H1 (cell line): ENCODE measurements around the gene PRKN. TPM values are rescaled to one million over a fixed set of nuclear protein-coding genes. Genes with fewer than 3 reads are reported as not detected.

Experiments used
- CTCF ChIA-PET: fragments of 300-600 bp; sonication (Branson Sonifier 250); formaldehyde crosslinking; loops from one replicate; lab custom pipeline; 2021; ENCODE audit not compliant: partially characterized antibody; lab: Charles Lee
- POLR2A ChIA-PET: fragments of 300-600 bp; sonication (Branson Sonifier 250); formaldehyde crosslinking; loops from one replicate; lab custom pipeline; 2021; ENCODE audit warnings: inconsistent platforms; ENCODE audit not compliant: partially characterized antibody; lab: Charles Lee
- DNase-seq, 2 experiments: peaks; one replicate each; pipeline versions ENCODE4 v3.0.0 to v3.0.0-alpha.2; 2010 to 2022; ENCODE audit warnings: low spot score in 2 of 2, low read depth in 1 of 2, mixed read lengths in 1 of 2
- FAIRE-seq: peaks from 2 replicates; lab custom pipeline; 2011; peaks lifted over from hg19 to GRCh38; lab: Jason Lieb, UNC
- H2AFZ ChIP-seq: 2 replicates; pipeline ENCODE4 v1.8.1; 2012; ENCODE audit warnings: low read length, inconsistent platforms
- H2AK5ac ChIP-seq: 2 replicates; pipeline ENCODE4 v1.6.1; 2013; ENCODE audit warnings: low read depth, low read length
- H2BK120ac ChIP-seq: replicated peaks from 2 replicates; pipeline ENCODE3; 2013; ENCODE audit warnings: low read depth, low read length, inconsistent platforms
- H2BK12ac ChIP-seq: 2 replicates; pipeline ENCODE4 v1.6.1; 2013; ENCODE audit warnings: low read depth, low read length
- H2BK15ac ChIP-seq: 2 replicates; pipeline ENCODE4 v1.6.1; 2013; ENCODE audit warnings: low read length
- H2BK20ac ChIP-seq: 2 replicates; pipeline ENCODE4 v1.6.1; 2013; ENCODE audit warnings: low read length
- H2BK5ac ChIP-seq: 2 replicates; pipeline ENCODE4 v1.6.1; 2013; ENCODE audit warnings: low read depth, low read length
- H3K14ac ChIP-seq: 2 replicates; pipeline ENCODE4 v1.6.1; 2013; ENCODE audit warnings: inconsistent platforms; ENCODE audit not compliant: insufficient read length
- H3K18ac ChIP-seq: 2 replicates; pipeline ENCODE4 v1.6.1; 2013; ENCODE audit warnings: low read length; ENCODE audit errors: extremely low read depth
- H3K23ac ChIP-seq: 2 replicates; pipeline ENCODE4 v1.6.1; 2013; ENCODE audit warnings: inconsistent platforms; ENCODE audit not compliant: insufficient read length
- H3K23me2 ChIP-seq: 2 replicates; pipeline ENCODE4 v1.6.1; 2013; ENCODE audit warnings: low read depth, low read length
- H3K27ac ChIP-seq: 2 replicates; pipeline ENCODE4 v1.6.1; 2011; ENCODE audit warnings: low read depth, low read length, inconsistent platforms
- H3K27me3 ChIP-seq, 4 experiments: replicated peaks in 1 of 4; 1 replicate in 1 of 4; 2 replicates in 3 of 4; pipeline versions ENCODE4 v1.6.1 to v1.8.1; 2011 to 2013; ENCODE audit warnings: low read length in 3 of 4, mild to moderate bottlenecking in 3 of 4, inconsistent platforms in 2 of 4, mixed read lengths in 2 of 4, moderate library complexity in 1 of 4; ENCODE audit not compliant: control insufficient read depth in 3 of 4, insufficient read depth in 3 of 4; ENCODE audit errors: extremely low read depth in 1 of 4
- H3K36me3 ChIP-seq, 4 experiments: 2 replicates each; pipeline versions ENCODE4 v1.6.1 to v1.8.1; 2011 to 2013; ENCODE audit warnings: mild to moderate bottlenecking in 4 of 4, low read length in 3 of 4, moderate library complexity in 2 of 4, control low read depth in 1 of 4, inconsistent platforms in 1 of 4; ENCODE audit not compliant: insufficient read depth in 4 of 4, control insufficient read depth in 2 of 4
- H3K4ac ChIP-seq: replicated peaks from 2 replicates; pipeline ENCODE3; 2013; ENCODE audit warnings: low read length, low read depth, mixed read lengths, inconsistent platforms; ENCODE audit not compliant: insufficient read length
- H3K4me1 ChIP-seq, 4 experiments: replicated peaks in 1 of 4; 1 replicate in 1 of 4; 2 replicates in 3 of 4; pipeline versions ENCODE4 v1.6.1 to v1.8.1; 2011 to 2013; ENCODE audit warnings: low read length in 3 of 4, inconsistent platforms in 2 of 4, mixed read lengths in 1 of 4; ENCODE audit not compliant: insufficient read depth in 4 of 4, control insufficient read depth in 3 of 4
- H3K4me2 ChIP-seq, 2 experiments: 2 replicates each; pipeline versions ENCODE4 v1.6.1 to v1.8.1; 2011 to 2013; ENCODE audit warnings: low read depth in 2 of 2, low read length in 2 of 2, control low read depth in 1 of 2, inconsistent platforms in 1 of 2, mild to moderate bottlenecking in 1 of 2; ENCODE audit not compliant: insufficient read depth in 1 of 2
- H3K4me3 ChIP-seq, 4 experiments: fragments of 200-600, 300-600 bp in 1 of 4; sonication (generic), shearing (Covaris generic), sonication (Bioruptor Twin) in 1 of 4; 2 replicates each; pipeline versions ENCODE4 v1.5.1 to v1.8.1; 2011 to 2016; ENCODE audit warnings: low read length in 4 of 4, low read depth in 3 of 4, control low read depth in 2 of 4, inconsistent platforms in 2 of 4, mild to moderate bottlenecking in 2 of 4, mixed read lengths in 1 of 4, moderate library complexity in 1 of 4; ENCODE audit not compliant: insufficient read depth in 2 of 4; ENCODE audit errors: extremely low read depth in 1 of 4
- H3K56ac ChIP-seq: replicated peaks from 2 replicates; pipeline ENCODE3; 2013; ENCODE audit warnings: low read depth, mild to moderate bottlenecking, mixed read lengths, low read length, inconsistent platforms; ENCODE audit not compliant: insufficient read length
- H3K79me1 ChIP-seq: 2 replicates; pipeline ENCODE4 v1.6.1; 2013; ENCODE audit warnings: low read depth, low read length, control low read depth
- H3K79me2 ChIP-seq, 2 experiments: 2 replicates each; pipeline versions ENCODE4 v1.6.1 to v1.8.1; 2012 to 2013; ENCODE audit warnings: low read length in 2 of 2, mild to moderate bottlenecking in 2 of 2, inconsistent platforms in 1 of 2; ENCODE audit not compliant: insufficient read depth in 2 of 2, control insufficient read depth in 1 of 2
- H3K9ac ChIP-seq, 4 experiments: replicated peaks in 1 of 4; 1 replicate in 1 of 4; 2 replicates in 3 of 4; pipeline versions ENCODE4 v1.6.1 to v1.8.1; 2011 to 2013; ENCODE audit warnings: low read depth in 3 of 4, low read length in 3 of 4, control low read depth in 2 of 4, mild to moderate bottlenecking in 2 of 4, moderate library complexity in 2 of 4, inconsistent platforms in 1 of 4; ENCODE audit errors: extremely low read depth in 1 of 4
- H3K9me3 ChIP-seq, 2 experiments: 2 replicates each; pipeline versions ENCODE4 v1.6.1 to v1.8.1; 2012 to 2013; ENCODE audit warnings: mild to moderate bottlenecking in 2 of 2, moderate library complexity in 2 of 2, control low read depth in 1 of 2, inconsistent platforms in 1 of 2, low read depth in 1 of 2, low read length in 1 of 2, mixed read lengths in 1 of 2; ENCODE audit not compliant: insufficient read depth in 2 of 2
- H4K20me1 ChIP-seq, 2 experiments: replicated peaks in 1 of 2; 2 replicates each; pipeline versions ENCODE3 to v1.8.1; 2011 to 2013; ENCODE audit warnings: inconsistent platforms in 2 of 2, low read length in 2 of 2, mild to moderate bottlenecking in 1 of 2; ENCODE audit not compliant: insufficient read depth in 2 of 2, control insufficient read depth in 1 of 2
- H4K5ac ChIP-seq: 2 replicates; pipeline ENCODE4 v1.6.1; 2013; ENCODE audit warnings: low read length, low read depth, mixed read lengths, inconsistent platforms; ENCODE audit not compliant: insufficient read length
- H4K8ac ChIP-seq: 2 replicates; pipeline ENCODE4 v1.8.0; 2013; ENCODE audit warnings: mild to moderate bottlenecking, moderate library complexity, low read length, inconsistent platforms; ENCODE audit not compliant: insufficient read depth; ENCODE audit errors: extremely low read depth
- H4K91ac ChIP-seq: replicated peaks from 2 replicates; pipeline ENCODE3; 2013; ENCODE audit warnings: low read length, mixed read lengths, inconsistent platforms; ENCODE audit not compliant: insufficient read length
- CEBPB ChIP-seq: IDR thresholded peaks from 2 replicates; pipeline ENCODE4 v1.6.1; 2012; ENCODE audit warnings: low read depth, low read length
- TEAD4 ChIP-seq: IDR thresholded peaks from 2 replicates; pipeline ENCODE4 v1.6.1; 2012; ENCODE audit warnings: low read depth, low read length, inconsistent platforms, mixed read lengths
- polyA plus RNA-seq, 7 experiments: library from polyadenylated mRNA; depleted of rRNA in 3 of 7; stranded (reverse) in 5 of 7; unstranded in 2 of 7; fragments of >200 nt in 5 of 7; fragments of 200-250 nt in 2 of 7; gene quantifications; 1 replicate in 5 of 7; 2 replicates in 1 of 7; 4 replicates in 1 of 7; pipeline versions ENCODE4 v1.2.1 to v1.2.3, GENCODE V29; 2011 to 2013; ENCODE audit warnings: missing spikeins in 2 of 7, mixed read lengths in 2 of 7
- total RNA-seq: library from RNA; stranded (reverse); fragmentation: NEBNext Ultra II Directional; extraction: Animal tissue kit (Norgen Biotek cat#: 25700); gene quantifications from 2 replicates; pipeline ENCODE4 v1.2.1, GENCODE V29; 2021

PRKN gene
- total and polyA plus RNA-seq, 2 of the 8 experiments (the other 6 are each of a cell fraction or from before 2014, with no cell fraction given): 0.13 to 0.29 TPM

DNA sequence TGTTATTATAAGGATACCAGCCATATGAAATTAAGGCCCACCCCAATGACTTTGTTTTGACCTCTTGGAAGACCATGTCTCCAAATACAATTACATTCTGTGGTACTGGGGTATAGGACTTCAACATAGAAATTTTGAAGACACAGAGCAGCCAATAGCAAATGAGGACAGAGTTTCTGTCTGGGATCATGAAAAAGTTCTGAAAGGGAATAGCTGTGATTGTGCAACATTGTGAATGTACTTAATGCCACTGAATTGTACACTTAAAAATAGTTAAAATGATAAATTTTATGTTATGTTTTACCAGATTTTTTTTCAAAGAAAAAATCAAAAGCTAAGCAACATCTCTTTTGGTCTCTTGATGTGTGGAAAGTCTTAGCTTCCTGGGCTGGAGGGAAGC lies 1426.7 kb downstream of the PRKN start:
- H3K14ac ChIP-seq: no peak overlapping the region
- peaks cover 9 to 12% of the 10 kb centered on the region in 2 experiments; a peak in 3 of 4 replicates for H3K9me3 ChIP-seq
- H2AK5ac ChIP-seq: no peak overlapping the region
- no peak overlapping the region for H3K27ac ChIP-seq
- no peak overlapping the region for H3K4me3 ChIP-seq
- no peak overlapping the region for H2AFZ ChIP-seq
- no peaks in the 10 kb centered on the region for H4K20me1 ChIP-seq
- no peak overlapping the region for H2BK15ac ChIP-seq
- H3K56ac ChIP-seq: no peak overlapping the region
- H3K23ac ChIP-seq: no peak overlapping the region
- peaks cover 0 to 2% (median 0%) of the 10 kb centered on the region in 4 experiments; a peak in 2 of 7 replicates for H3K4me1 ChIP-seq
- TF ChIP-seq TEAD4 (no peak), CEBPB (peak; percentile 22; the same call in 1 of the 2 replicates)
- POLR2A ChIA-PET: interaction anchor here (1.0 to 2.7 kb wide), 2 partner anchors 27 to 29 kb away, joined by 5 to 11 read pairs; partner anchors contain the start of gene AGPAT4
- no peak overlapping the region for H2BK120ac ChIP-seq
- no peak overlapping the region for H2BK12ac ChIP-seq
- no peak overlapping the region for H3K18ac ChIP-seq
- H3K4me2 ChIP-seq: no peak overlapping the region
- no peaks in the 10 kb centered on the region for H3K27me3 ChIP-seq
- no peaks in the 10 kb centered on the region for H3K23me2 ChIP-seq
- H2BK5ac ChIP-seq: no peak overlapping the region
- H3K9ac ChIP-seq: no peak overlapping the region
- FAIRE-seq: no peak
- no peaks in the 10 kb centered on the region for H3K79me1 ChIP-seq
- H3K4ac ChIP-seq: no peak overlapping the region
- no peak for DNase-seq
- H3K36me3 ChIP-seq: no peaks in the 10 kb centered on the region; a peak in 1 of 8 replicates
- CTCF ChIA-PET: no interaction called here
- no peak overlapping the region for H2BK20ac ChIP-seq
- no peak overlapping the region for H4K91ac ChIP-seq
- no peak overlapping the region for H4K5ac ChIP-seq
- H3K79me2 ChIP-seq: no peaks in the 10 kb centered on the region
- H4K8ac ChIP-seq: no peak overlapping the region
